Measurements from ENCODE around the gene SLC66A2. TPM values are rescaled to one million over a fixed set of nuclear protein-coding genes. Genes with fewer than 3 reads are reported as not detected.

The SLC66A2 gene
- total RNA-seq, 4 donors from 2014 or later = 69.4 to 176 (median 103) TPM

DNA sequence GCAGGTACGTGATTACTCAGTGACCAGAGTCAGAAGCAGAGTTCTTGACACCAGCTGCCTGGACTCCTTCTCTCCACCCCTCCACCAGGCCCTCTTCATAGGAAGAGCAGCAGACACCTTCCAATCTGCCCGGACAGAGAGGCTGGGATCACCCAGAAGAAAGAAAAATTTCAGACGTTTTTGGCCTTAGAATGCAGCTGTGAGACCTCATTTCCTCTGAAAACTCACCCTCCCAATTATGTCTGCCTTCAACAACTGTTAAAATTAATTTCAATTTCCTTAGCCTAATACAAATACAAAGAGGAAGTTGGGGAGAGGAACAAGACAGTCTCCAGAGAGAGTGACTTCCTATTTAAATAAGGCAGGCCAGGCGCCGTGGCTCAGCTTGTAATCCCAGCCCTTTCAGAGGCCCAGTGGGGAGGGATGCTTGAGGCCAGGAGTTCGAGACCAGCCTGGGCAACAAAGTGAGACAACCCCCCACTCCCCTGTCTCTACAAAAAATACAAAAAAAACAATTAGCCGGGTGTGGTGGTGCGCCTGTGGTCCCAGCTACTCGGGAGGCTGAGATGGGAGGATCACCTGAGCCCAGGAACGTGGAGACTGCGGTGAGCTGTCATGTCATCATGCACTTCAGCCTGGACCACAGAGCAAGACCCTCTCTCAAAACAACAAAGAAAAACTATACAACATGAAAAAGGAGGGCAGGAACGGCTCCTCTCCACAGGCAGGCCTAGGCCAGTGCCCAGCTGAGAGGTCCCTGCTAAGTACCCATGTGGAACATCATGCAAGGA is 1.6 kb downstream of the SLC66A2 start:
- ATAC-seq (ENCODE audit: low FRiP score) = no peak
- TF ChIP-seq, protein P1, sequence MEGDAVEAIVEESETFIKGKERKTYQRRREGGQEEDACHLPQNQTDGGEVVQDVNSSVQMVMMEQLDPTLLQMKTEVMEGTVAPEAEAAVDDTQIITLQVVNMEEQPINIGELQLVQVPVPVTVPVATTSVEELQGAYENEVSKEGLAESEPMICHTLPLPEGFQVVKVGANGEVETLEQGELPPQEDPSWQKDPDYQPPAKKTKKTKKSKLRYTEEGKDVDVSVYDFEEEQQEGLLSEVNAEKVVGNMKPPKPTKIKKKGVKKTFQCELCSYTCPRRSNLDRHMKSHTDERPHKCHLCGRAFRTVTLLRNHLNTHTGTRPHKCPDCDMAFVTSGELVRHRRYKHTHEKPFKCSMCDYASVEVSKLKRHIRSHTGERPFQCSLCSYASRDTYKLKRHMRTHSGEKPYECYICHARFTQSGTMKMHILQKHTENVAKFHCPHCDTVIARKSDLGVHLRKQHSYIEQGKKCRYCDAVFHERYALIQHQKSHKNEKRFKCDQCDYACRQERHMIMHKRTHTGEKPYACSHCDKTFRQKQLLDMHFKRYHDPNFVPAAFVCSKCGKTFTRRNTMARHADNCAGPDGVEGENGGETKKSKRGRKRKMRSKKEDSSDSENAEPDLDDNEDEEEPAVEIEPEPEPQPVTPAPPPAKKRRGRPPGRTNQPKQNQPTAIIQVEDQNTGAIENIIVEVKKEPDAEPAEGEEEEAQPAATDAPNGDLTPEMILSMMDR (IDR thresholded peaks at IDR 0.05) = no peak
- DNase-seq (ENCODE audit: low spot score) = peak; percentile 18

DNA sequence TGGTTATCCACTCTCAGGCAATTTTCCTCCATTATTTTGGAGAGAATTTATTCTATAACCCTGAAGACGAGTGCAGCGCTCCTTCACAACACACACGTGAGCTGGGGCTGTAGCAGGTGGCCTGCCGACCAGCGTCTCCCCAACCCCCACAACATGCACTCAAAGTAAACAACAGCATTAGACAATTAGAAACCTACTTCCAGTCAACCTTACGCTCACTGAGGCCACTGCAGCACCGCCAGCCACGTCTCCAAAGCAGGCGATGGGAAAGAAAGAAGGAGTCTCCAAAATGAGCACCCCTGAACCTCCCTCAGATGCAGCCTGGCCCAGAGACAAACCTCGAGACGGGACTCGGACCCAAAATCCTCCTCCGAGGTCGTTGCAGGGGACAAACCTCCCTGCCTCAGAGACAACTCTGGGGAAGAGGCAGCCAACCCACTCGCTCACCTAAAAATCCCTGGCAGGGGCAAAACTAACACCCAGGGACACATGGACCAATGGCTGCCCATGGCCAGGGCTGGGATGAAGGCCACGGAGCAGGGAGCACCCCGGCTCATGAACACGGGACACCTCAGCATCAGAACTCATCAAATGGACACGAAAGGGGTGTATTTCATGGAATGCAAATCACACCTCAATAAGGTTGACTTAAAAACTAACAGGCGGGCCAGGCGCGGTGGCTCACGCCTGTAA is 2.6 kb downstream of the SLC66A2 start:
- ATAC-seq (ENCODE audit: low FRiP score) = no peak
- peak; percentile 14 for DNase-seq (ENCODE audit: low spot score)
- TF ChIP-seq, protein P1 (IDR thresholded peaks at IDR 0.05) = no peak

DNA sequence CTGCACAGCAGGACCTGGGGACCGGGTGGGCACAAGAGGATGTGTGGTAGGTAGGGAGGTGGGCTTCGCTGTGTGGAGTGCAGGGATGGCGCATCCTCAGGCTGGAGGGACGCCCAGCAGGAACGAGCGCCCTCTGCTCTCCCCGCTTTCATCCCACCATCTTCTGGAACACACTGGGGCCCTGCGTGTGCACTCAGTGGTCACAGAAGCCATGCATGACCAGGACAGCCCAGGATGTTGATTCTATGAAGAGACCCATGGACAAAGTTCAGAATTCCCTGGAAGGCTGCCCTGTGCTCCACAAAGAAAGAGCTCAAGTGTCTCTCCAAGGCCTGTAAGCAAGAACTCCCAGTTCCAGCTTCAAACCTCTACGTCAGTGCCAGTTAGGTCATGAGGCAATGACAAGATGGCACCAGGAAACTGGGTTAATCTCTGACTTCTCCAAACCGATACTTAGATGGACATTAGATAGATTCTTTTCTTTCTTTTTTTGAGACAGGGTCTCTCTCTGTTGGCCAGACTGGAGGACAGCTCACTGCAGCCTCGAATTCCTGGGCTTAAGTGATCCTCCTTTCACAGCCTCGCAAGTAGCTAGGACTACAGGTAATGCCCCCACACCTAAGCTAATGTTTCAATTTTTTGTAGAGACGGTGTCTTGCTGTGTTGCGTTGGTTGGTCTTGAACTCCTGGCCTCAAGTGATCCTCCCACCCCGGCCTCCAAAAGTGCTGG is 3.4 kb downstream of the SLC66A2 start:
- DNase-seq (ENCODE audit: low spot score) = peak; percentile 19
- TF ChIP-seq, protein P1 (IDR thresholded peaks at IDR 0.05) = no peak
- no peak for ATAC-seq (ENCODE audit: low FRiP score)

DNA sequence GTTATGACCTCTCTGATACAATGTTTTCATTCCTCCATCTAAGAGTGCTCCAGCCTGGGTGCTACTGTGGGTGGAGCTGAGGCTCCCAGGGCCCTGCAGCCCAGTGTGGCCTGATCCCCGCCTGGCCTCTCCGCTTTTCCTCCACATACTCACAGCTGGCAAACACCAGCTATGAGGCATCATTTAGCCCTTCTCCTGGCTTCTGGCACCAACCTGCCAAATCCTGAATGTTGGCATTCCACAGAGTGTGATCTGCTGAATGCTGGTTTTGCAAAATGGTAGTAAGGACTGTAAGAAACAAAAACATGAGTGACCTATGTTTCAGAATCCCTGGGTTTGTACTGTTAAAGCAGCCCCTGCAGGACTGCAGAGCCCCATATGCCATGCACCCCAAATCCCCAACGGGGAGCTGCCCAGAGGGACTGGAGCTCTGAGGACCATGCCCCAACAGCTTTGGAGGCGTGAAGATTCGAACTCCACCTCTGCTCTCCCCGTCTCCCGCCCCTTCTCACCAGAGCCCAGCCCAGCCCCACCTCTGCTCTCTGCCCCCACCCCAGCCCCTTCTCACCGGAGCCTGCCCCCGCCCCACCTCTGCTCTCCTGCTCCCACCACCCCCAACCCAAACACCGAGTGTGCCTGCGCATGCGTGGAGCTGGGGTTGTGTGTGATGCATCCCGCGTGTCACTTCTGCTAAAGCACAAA is 4.2 kb downstream of the SLC66A2 start:
- DNase-seq (ENCODE audit: low spot score) = peak; percentile 11
- ATAC-seq (ENCODE audit: low FRiP score) = no peak

DNA sequence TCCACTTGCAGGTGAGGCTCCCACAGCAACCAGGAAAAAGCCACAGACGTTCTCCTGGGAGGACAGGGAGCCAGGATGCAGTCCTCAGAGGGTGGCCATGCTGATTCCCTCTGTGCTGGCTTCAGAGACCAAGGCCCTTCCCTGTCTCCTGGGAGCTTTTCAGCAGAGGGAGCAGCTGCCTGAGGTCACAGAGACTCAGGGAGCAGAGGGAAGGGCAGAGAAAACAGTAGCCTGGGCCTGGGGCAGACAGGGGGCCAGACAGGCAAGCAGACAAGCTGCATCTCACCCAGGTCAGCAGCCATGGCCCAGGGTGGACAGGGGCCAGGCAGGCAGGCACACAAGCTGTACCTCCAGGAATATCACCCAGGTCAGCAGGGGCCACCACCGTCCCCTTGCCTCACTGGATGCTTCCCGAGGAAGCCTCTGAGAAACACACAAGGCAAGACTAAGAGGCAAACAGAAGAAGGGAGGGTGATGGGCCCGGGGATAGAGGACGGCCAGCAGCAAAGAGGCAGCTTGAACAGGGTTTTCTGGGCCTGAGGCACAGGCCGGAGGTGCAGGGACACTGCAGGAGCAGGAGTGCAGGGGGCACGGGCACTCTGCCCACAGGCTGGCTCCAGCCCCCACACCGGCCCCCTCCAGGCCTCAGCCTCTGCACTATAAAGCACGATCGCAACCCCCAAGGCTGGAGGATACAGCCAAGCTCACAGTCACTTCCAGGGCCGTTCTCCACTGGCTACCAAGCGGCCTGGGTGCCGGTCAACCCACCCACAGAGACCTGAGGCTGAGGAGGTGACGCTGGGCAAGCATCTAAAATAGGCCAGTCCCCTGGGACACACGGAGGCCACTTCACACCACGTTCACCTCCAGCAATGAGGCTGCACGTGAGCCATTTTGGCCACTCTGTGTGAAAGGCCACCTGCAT is 6.1 kb downstream of the SLC66A2 start:
- TF ChIP-seq, protein P1 (IDR thresholded peaks at IDR 0.05) = no peak
- DNase-seq (ENCODE audit: low spot score) (peak; percentile 13), ATAC-seq (ENCODE audit: low FRiP score) (no peak)

More for the DNA sequence above, 4.2 kb downstream of the SLC66A2 start:
- TF ChIP-seq, protein P1 (IDR thresholded peaks at IDR 0.05) = no peak

DNA sequence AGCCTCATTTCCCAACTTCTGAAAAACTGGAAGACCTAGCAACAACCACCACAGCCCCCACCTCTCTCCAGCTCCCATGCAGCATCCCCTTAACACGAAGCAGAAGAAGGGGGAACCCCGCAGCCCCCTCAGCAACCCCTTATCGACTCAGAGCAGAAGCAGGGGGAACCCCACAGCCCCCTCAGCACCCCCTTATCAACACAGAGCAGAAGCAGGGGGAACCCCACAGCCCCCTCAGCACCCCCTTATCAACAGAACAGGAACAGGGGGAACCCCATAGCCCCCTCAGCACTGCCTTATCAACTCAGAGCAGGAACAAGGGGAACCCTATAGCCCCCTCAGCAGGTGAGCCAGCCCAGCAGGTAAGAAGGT is 6.7 kb downstream of the SLC66A2 start:
- DNase-seq (ENCODE audit: low spot score) (peak; percentile 12), ATAC-seq (ENCODE audit: low FRiP score) (no peak)
- TF ChIP-seq, protein P1 (IDR thresholded peaks at IDR 0.05) = no peak

Data from omental fat pad (tissue), 4 donors.